GM19238 (cell line): ENCODE measurements around the gene EID2.

Experiments used
- DNase-seq: peaks from one replicate; pipeline ENCODE4 v3.0.0; 2011; ENCODE audit warnings: low spot score; ENCODE audit not compliant: insufficient read length

EID2 gene

GRCh38 chr19:39539165-39539517 is 820 bp downstream of the EID2 start:
- no peak for DNase-seq

GRCh38 chr19:39533791-39534190 is 6.2 kb downstream of the EID2 start:
- DNase-seq: no peak

- no peak for DNase-seq
Measured at GRCh38 chr19:39533003-39533512, 6.9 kb downstream of the EID2 start.

- DNase-seq: peak; percentile 91
Measured at GRCh38 chr19:39532233-39533002, 7.5 kb downstream of the EID2 start, which contains the start of gene EID2B. Gene EID2B, minus strand, starts transcription at chr19:39532852. Its CDS starts 50 bp downstream, at chr19:39532802.

- DNase-seq: no peak
Measured at GRCh38 chr19:39531834-39532232, 8.1 kb downstream of the EID2 start.

- no peak for DNase-seq
Measured at GRCh38 chr19:39525205-39525604, 14.8 kb downstream of the EID2 start.

- no peak for DNase-seq
Measured at GRCh38 chr19:39524495-39524894, 15.5 kb downstream of the EID2 start.

- no peak for DNase-seq
Measured at GRCh38 chr19:39520541-39521484, 19.1 kb downstream of the EID2 start.

- no peak for DNase-seq
Measured at GRCh38 chr19:39518975-39519374, 21.0 kb downstream of the EID2 start.

GRCh38 chr19:39518458-39518857 is 21.5 kb downstream of the EID2 start:
- no peak for DNase-seq

GRCh38 chr19:39517432-39517831 is 22.5 kb downstream of the EID2 start:
- no peak for DNase-seq

GRCh38 chr19:39516270-39516669 is 23.7 kb downstream of the EID2 start:
- DNase-seq: no peak

GRCh38 chr19:39515551-39516191 is 24.3 kb downstream of the EID2 start:
- no peak for DNase-seq

GRCh38 chr19:39514840-39515550 is 25.0 kb downstream of the EID2 start, which contains the start of gene SELENOV:
Gene SELENOV, plus strand, starts transcription at chr19:39515139. Its CDS starts 74 bp downstream, at chr19:39515213.
- DNase-seq: no peak

- no peak for DNase-seq
Measured at GRCh38 chr19:39512988-39513387, 27.0 kb downstream of the EID2 start.

GRCh38 chr19:39509233-39509632 is 30.7 kb downstream of the EID2 start:
- no peak for DNase-seq

- no peak for DNase-seq
Measured at GRCh38 chr19:39508629-39509028, 31.3 kb downstream of the EID2 start.

GRCh38 chr19:39507715-39508364 is 32.1 kb downstream of the EID2 start:
- DNase-seq: no peak

GRCh38 chr19:39506944-39507714 is 32.8 kb downstream of the EID2 start:
- DNase-seq: peak; percentile 69

GRCh38 chr19:39506598-39506943 is 33.4 kb downstream of the EID2 start:
- no peak for DNase-seq
